Activated naive CD4-positive, alpha-beta T cell treated with Interleukin-2 at 50 U/mL for 16 hours (primary cell): ENCODE results near the gene SLC24A1.
A peak's percentile ranks its signal among the peaks of the same experiment; 100 is the strongest.
"Not testable (repeated sequence)": the region's sequence is repeated elsewhere in the genome, so short reads cannot be mapped to it uniquely, and the experiment has no call there.

Experiments used
- DNase-seq: peaks from one replicate; pipeline ENCODE4 v3.0.0-alpha.2; 2020

The SLC24A1 gene

DNA sequence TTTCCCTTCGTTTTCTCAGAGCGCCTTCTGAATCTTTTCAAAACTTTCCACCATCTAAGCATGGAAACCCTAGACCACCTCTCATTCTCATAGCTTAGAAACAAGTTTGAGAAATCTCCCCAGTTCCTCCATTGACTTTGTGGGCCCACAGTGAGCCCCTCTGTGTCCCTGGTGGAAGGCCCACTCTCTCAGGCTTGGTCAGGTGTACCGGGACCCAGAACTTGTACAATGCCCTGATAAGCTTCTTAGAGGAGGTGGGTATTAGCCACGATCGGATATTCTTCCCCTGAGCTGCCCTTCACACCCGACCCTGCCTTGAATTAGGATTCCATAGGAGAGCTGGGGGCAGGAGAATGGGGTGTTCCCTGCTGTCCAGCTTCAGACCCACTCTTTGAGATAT lies at the start of gene SLC24A1:
Gene SLC24A1, plus strand, starts transcription at position 301 of the 400 bp plus-strand sequence. CDS start 2,143 bp downstream, outside the sequence.
- no peak for DNase-seq

DNA sequence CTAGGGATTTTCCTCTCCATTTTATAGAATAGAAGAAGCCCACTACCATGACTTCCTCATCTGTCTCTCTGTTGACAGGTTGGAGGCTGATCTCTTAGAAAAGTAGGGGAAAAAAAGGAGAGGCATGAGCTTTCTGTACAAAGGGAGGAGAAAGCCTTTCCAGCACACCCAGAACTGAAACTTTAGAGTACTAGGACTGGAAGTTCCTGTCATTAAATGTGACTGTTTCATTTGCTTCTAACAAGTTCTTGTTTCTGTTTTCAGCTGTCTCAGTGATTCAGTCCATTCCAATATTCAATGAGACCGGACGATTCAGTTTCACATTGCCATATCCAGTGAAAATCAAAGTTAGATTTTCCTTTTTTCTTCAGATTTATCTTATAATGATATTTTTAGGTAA lies 49.8 kb upstream of the SLC24A1 start:
- no peak for DNase-seq

DNA sequence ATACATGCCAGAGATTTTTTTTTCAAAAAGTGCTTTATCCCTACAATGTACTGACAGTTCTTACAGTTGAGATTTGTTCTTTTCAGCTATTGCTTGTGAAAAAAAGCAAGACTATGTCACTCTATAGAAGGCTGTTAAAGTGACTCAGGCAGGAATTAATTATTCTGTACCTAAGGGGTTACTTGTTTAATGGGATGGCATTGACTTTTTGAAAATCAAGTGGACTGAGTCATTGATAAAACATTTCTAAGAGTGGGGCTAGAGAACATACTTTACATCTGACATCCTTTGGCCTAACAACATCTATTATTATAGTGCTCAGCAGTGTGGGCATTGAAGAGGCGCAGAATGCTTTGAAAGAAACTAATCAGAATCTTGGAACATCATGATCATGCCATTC lies 45.1 kb upstream of the SLC24A1 start:
- DNase-seq = no peak

DNA sequence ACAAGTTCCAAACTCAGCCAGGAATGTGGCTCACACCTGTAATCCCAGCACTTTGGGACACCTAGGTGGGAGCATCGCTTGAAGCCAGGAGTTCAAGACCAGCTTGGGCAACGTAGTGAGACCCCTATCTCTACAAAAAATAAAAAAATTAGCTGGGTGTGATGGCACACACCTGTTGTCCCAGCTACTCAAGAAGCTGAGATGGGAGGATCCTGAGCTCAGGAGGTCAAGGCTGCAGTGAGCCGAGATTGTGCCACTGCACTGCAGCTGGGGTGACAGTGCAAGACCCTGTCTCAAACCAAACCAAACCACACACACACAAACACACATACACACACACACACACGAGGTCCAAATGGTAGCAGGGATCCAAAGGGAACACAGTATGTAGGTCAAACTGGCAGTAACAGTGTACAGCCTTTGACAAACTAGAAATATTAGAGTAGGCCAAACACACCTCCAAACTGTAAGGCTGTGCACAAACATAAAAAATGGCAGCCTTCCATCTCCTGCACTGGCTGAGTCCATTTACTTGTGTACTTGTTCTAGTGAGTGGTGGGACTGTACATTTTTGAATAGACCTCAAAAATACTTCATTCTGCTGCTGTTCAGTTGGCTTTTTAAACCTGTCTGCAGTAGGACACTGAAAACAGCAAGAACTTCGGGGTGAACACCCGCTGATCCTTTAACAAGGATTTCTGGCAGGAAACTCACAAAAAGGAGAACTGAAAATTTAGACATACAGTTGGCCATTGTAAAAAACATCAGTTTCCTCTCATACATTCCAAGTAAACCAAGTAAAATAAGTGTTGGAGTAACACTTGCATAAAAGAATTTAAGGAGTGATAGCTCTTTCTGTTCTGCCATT lies 44.4 kb upstream of the SLC24A1 start:
- no peak for DNase-seq

DNA sequence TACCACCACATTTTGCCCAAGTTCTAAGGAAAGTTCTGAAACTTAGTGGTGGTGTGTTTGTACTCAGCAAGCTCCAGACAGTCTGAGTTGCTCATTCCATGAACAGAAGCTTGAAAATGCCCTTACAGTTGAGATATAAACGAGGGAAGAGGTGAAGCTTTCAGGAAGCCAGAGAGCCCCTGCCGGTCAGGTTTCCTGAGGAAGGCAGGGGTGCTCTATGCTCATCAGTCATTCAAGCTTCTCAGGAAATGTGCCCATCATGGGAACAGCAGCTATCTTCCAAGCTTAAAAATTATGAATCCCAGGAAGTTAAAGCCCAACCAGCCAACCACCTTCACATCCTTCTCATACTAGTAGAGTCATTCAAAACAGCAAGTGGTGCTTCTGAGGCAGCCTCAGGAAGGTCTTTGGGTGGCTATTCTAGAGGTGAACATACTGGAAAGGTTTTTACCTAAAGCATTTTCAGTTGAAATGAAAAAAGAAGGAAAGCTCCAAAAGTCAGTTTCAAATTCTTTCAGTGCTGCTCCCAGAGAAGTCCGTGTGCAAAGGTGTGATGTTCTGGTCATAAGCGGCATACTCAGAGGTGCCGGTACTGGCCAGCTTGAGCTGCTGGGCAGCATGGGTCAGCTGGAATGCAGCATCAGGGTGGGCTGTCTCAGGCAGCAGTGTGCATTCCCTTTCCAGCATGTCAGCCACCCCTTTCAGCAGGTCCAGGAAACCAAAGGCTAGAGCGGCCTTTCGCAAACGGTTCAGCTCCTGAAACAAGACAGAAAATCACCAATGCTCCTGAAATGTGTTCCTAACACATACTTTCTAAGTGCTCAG lies 42.6 kb upstream of the SLC24A1 start:
- DNase-seq = no peak

DNA sequence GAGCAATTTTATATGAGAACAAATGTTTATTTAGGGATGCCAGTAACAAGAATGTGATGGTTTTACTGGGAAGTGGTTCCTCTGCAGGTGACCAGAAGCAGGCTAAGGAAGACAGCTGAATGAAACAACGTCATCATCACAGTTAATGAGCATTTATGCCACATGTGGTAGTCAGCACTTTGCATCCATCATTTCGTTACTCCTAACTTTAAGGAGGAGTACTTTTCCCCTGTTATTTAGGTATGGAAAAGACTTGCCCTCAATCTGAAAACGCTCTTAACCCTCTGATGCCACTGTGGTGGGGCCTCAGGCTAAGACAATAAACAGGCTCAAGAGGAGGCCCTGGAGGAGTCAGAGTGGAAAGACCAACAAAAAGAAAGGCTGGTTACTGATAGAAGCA lies 42.0 kb upstream of the SLC24A1 start:
- no peak for DNase-seq

DNA sequence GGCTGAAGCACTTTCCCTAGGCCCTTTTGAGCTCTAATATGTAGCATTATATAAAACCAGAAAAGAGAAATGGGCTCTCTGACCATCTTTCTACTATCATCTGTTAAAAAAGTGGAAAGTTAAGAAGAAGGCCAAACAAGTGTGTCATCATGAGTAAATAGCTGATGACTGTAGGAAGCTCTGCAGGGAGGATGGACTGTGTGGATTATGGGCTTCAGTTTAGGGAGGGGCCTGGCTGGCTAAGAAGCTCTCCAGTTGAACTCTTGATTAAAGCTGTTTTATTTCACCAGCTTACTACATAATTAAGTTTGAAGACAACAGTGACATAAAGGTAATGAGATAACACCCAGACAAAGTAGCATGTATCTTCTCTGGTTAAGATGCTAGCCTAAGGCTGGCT lies 41.5 kb upstream of the SLC24A1 start:
- DNase-seq = no peak

DNA sequence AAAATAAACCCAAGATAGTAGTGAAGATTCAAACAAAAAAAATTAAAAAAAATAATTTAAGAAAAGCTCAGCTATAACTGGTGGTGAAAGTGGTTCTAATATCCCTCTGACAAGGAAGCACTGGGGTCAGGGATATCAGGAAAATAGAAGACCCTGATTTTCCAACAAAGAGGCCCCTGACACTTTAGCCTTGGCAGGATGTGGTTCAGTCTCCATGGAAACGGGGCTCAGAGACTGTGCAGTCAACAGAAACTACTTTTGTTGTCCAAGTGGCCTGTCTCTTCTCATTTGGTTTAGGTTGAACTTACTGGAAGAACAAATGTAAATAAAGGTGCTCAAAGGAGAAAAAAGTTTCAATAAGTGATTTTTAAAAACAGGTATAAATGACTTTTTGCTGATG lies 38.0 kb upstream of the SLC24A1 start:
- peak; percentile 18 for DNase-seq

DNA sequence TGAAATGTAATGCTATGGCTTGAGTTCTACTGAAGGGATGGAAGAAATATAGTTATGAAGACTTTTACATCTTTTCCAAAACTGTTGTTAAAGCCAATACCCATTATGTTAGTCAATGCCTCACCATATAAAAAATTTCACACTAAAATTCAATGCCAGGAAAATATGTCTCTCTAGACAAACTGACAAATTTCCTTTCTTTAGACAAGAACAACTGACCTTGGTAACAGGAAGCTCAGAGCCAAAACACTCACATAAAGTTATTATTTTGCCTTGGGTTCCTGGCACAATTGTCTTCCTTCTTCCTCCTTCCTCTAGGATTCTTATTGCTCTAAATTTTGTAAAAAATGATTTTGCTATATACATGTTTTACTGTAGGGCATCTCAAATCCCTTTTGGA lies 37.5 kb upstream of the SLC24A1 start:
- DNase-seq = no peak

DNA sequence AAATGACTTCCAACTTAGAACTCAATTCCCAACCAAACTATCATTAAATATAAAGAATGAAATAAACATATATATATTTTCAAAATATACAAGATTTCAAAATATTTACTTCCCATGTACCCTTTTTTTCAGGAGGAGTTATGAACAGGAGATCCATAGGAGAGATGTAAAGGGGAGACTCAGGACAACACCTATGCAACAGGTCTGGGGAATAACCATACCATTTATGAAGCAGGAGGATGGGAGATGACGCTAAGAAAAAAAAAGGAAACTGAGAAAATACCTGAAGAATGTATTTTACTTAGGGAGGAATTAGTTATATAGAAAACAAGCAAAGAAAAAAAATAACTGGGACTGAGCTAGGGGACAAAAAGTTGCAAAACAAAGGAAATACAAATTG lies 34.6 kb upstream of the SLC24A1 start:
- no peak for DNase-seq

DNA sequence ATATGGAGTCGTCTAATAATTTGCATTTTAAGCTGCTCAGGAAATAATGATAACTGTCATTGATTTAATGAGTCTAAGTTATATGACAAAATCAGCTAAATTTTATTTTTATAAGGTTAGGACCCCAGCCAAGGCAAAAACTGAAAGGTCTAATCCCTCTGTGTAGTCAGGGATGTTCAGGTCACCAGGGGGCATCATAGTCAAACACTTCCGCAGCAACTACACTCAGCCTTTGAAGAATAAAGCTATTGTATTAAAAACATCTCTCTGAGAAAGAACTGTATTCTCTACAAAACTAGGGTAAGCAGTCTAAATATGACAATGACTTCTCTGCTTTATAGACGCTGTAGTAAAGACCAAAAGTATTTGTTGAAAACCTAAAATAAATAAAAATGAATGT lies 25.8 kb upstream of the SLC24A1 start:
- no peak for DNase-seq

DNA sequence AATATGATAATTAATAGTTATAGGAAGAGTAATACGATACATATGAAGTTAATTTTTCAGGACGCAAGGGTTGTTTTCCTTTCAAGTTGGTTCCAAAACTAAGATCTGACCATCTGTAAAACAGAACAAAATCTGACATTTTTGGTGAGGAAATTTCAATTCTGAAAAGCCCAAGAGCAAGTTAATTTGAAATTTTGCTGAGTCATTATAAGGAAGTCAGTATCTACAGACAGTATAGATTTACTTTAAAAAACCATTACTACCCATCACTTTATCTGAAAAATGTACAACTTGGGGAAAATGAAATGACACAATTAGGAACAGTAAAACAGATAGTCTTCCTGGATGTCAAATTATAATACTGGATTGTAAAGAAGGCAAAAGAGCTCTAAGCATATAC lies 23.3 kb upstream of the SLC24A1 start:
- DNase-seq = no peak

DNA sequence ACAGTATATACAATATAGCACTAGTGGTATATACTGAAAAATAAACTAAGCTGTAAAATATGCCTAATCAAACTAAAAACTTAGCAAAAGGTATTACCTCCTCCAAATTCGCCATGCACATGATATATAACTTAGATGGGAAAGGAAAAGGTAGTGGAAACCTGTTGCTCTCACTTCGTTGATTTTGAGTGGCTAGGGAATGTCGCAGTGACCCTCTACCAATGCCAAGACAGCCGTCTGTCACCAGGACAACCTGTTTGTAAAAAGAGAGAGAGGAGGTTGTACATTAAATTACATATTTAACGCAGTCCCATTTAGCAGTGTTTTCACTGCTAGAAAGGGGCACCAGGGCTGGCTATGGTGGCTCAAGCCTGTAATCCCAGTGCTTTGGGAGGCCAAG lies 22.1 kb upstream of the SLC24A1 start:
- no peak for DNase-seq

DNA sequence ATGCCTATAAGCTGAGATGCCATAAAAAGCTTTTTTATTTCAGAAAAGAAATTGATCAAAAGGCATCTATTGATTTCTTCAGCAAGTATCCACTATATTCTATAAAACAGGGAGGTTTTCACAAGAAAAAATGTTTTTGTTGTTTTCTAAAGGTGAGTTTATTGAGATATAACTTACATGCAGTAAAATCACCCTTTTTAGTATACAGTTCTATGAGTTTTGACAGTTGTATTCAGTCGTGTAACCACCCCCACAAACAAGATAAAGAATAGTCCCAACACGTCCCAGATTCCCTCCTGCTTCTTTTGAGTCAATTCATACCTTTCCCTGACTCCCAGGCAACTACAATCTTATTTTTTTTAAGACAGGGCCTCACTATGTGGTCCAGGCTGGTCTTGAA lies 18.6 kb upstream of the SLC24A1 start:
- DNase-seq = no peak

DNA sequence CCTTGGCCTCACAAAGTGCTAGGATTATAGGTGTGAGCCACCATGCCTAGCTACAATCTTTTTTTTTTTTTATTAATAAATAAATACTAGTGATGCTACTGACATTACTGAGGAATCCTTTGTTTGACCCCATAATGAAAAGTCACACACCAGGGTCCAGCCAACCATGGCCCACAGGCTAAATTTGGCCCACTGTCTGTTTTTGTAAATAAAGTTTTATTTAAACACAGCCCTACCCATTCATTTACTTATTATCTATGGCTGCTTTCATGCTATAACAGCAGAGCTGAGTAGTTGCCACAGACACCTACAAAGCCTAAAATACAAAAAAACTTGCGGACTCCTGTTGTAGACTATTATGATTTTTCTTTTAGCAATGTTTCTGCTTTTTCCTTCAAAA lies 18.2 kb upstream of the SLC24A1 start:
- DNase-seq = no peak

DNA sequence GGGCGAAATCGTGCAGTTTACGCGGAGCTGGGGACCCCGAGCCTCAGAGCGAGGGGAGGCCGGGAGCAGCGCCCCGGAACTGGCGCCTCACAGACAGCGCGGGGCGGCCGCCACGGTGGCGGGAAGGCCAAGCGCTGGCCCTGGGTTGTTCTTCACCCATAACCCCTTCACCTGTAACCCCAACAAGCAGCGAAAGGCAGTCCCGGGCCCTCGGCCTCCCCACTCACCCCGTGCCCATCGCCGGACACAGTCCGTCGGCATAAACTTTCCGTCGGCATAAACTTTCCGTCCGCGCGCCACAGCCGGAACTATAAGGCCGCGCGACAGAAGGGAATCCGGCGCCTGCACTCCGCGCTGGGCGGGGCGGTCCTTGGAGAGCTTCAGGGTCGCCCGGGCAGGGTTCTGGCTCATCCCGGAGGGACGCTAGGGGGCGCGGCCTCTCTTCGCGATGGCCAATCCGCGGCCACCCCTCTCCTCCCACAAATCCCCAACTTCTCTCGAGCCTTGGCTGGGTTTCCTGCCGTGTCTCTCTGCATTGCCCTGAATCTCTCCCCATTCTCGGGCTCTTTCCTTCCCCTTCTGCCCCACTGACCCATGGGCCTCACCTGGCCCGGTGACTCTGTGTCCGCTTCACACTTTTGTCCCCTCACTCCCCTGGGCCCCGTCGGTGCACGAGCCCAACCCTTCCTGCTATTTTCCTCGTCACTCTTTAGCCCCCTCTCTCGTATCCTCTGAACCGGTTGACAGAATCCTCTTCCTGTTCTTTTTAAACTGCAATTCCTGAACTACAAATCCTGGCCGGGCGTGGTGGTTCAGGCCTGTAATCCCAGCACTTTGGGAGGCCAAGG lies 10.6 kb upstream of the SLC24A1 start, which contains the start of gene INTS14:
Gene INTS14, minus strand, starts transcription at position 261 of the 848 bp plus-strand sequence. CDS start 3,751 bp downstream, outside the sequence.
- peak; percentile 95 for DNase-seq

DNA sequence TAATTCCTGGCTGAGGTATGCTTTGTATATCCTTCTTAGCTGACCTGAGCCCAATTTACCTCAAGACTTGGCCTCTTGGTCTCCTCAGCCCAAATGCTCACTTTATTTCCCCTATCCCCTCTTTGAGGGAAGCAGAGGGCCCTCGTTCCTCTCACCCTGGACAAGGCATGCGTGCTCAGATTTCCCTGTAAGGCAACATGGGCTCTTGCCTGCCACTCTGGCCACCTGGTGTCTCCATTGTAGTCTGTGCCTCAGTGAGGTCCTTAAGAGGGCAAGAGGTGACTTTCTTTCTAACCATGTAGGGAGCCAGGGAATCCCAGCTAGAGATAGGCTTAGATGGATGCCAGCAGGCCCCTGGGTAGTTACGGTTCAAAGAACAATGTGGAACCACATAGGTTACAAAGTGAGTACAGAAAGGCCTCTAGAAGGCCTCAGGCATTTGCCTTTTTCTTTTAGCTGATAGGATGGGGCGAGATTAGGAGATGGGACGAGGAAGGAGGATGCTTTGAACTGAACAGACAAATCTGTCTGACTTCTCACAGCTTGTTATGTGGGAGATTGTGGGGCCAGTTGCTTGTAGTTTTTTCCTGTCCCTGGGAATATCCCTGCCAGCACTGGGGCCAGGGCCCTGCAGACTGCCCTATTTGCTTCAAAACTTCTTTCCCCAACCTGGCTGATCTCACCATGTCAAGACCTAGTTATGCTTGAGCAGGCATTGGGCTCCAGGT lies 9.7 kb upstream of the SLC24A1 start:
- no peak for DNase-seq

DNA sequence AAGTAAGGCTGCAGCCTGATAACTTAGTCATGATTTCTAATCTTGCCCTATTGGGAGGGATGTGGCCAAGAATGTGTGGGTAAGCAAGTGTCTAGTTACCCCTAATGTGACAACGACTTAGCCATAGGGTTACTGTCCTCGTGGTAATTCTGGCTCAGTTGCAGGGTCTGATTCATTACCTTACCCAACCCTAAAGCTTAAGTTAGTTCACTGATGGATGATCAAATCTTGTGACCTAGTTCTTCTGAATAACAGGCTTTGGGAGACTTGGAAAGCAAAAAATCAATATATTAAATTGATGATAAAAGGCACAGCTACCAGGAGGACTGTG lies 9.2 kb upstream of the SLC24A1 start:
- no peak for DNase-seq

DNA sequence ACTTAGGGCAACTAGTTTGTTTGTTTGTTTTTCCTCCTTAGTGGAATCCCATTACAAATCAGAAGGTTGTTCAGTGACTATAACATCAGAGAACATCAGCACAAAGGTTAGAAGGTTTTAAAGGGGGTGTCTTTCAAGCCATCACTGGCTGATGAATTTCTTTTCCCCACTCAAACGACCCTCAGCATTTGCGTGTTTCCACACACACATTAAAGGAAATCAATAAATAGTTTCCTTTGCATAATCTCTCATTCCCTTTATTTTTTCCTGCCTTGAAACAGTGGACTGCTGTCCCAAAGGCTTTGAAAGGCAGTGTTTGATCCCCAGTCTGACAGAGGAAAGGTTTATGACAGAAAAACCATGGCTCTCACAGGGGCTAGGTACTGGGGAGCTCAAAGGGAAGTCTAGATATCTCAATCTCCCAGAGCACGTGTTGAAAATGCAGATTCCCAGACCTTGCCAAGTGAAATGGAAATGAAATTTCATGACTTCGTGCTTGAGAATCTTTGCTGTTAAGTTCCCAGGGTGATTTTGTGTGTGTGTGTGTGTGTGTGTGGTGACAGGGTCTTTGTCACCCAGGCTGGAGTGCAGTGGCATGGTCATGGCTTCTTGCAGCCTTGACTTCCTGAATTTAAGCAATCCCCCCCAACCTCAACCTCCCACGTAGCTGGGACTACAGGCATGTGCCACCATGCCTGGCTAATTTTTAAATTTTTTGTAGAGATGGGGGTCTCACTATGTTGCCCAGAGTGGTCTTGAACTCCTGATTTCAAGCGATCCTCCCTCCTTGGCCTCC lies 8.6 kb upstream of the SLC24A1 start:
- DNase-seq = no peak

DNA sequence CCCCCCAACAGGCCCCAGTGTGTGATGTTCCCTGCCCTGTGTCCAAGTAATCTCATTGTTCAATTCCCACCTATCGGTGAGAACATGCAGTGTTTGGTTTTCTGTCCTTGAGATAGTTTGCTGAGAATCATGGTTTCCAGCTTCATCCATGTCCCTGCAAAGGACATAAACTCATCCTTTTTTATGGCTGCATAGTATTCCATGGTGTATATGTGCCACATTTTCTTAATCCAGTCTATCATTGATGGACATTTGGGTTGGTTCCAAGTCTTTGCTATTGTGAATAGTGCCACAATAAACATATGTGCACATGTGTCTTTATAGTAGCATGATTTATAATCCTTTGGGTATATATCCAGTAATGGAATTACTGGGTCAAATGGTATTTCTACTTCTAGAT lies 5.9 kb upstream of the SLC24A1 start:
- DNase-seq = not testable (repeated sequence)

DNA sequence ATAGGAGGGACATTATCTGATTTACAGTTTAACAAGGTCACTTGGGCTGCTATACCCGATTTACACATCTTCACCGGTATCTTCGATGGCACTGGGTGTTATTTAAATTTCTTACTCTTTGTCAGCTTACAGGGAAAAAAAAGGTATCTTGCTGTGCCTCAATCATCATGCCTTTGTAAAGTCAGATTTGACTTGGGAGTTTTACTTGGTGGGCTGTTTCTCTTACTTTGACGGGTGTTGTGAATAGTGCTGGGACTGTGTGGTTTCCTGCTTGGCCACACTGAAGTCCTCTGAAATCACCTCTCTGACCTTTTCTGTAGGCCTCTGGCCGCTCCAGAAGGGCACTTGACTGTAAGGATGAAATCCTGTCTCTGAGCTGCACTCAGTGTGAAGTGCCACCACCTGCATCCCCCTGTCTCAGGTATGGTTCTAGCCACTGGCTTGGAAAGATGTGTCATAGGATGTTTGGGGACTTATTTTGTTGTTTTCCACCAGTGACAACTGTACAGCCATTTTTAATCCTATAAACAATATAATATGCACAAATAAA lies 3.1 kb upstream of the SLC24A1 start:
- DNase-seq = no peak
